ENCODE data around the gene OLFML1.

DNA sequence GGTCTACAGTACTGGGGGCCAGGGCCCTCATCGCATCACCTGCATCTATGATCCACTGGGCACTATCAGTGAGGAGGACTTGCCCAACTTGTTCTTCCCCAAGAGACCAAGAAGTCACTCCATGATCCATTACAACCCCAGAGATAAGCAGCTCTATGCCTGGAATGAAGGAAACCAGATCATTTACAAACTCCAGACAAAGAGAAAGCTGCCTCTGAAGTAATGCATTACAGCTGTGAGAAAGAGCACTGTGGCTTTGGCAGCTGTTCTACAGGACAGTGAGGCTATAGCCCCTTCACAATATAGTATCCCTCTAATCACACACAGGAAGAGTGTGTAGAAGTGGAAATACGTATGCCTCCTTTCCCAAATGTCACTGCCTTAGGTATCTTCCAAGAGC is 24.7 kb downstream of the OLFML1 start:
- TF ChIP-seq, protein P1, sequence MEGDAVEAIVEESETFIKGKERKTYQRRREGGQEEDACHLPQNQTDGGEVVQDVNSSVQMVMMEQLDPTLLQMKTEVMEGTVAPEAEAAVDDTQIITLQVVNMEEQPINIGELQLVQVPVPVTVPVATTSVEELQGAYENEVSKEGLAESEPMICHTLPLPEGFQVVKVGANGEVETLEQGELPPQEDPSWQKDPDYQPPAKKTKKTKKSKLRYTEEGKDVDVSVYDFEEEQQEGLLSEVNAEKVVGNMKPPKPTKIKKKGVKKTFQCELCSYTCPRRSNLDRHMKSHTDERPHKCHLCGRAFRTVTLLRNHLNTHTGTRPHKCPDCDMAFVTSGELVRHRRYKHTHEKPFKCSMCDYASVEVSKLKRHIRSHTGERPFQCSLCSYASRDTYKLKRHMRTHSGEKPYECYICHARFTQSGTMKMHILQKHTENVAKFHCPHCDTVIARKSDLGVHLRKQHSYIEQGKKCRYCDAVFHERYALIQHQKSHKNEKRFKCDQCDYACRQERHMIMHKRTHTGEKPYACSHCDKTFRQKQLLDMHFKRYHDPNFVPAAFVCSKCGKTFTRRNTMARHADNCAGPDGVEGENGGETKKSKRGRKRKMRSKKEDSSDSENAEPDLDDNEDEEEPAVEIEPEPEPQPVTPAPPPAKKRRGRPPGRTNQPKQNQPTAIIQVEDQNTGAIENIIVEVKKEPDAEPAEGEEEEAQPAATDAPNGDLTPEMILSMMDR (conservative IDR thresholded peaks at IDR 0.05; ENCODE audit: low read depth, low read length): no peak
- no peak for TF ChIP-seq EZH2 (IDR thresholded peaks at IDR 0.05; ENCODE audit: low read length, unreplicated experiment)
- no peak for TF ChIP-seq EZH2phosphoT487 (IDR thresholded peaks at IDR 0.05; ENCODE audit: borderline replicate concordance, low read length)
